Measurements from ENCODE around the gene HOXC6. TPM values are rescaled to one million over a fixed set of nuclear protein-coding genes. Genes with fewer than 3 reads are reported as not detected.

The HOXC6 gene
- total RNA-seq, 1 donor from 2014 or later = not detected

GRCh38 chr12:53985994-53986685 lies 42.1 kb upstream of the HOXC6 start:
- Mint-ChIP-seq H3K4me1 (ENCODE audit: low read depth) (peaks cover 21% of the 10 kb centered on the region), H3K36me3 (ENCODE audit: low read depth) (no peaks in the 10 kb centered on the region), H3K27me3 (ENCODE audit: low read depth) (peaks cover 90% of the 10 kb centered on the region), H3K27ac (no peak overlapping the region), H3K4me3 (ENCODE audit: low read depth) (no peak overlapping the region), H3K9me3 (no peaks in the 10 kb centered on the region)
- no peak for DNase-seq (ENCODE audit: low spot score)
- intact Hi-C loops (cut with micrococcal nuclease) = loop anchor here (2.0 kb wide), 2 partner anchors 13 to 47 kb away; partner anchors contain the start of gene HOXC5

- Mint-ChIP-seq H3K36me3 (ENCODE audit: low read depth) (no peaks in the 10 kb centered on the region), H3K27me3 (ENCODE audit: low read depth) (peaks cover 90% of the 10 kb centered on the region), H3K9me3 (no peaks in the 10 kb centered on the region), H3K4me1 (ENCODE audit: low read depth) (peaks cover 21% of the 10 kb centered on the region), H3K4me3 (ENCODE audit: low read depth) (no peak overlapping the region), H3K27ac (no peak overlapping the region)
- intact Hi-C loops (cut with micrococcal nuclease) = no loop called here
- DNase-seq (ENCODE audit: low spot score) = no peak
Measured at GRCh38 chr12:53986686-53987483, 41.4 kb upstream of the HOXC6 start.

GRCh38 chr12:53987787-53988230 lies 40.4 kb upstream of the HOXC6 start:
- intact Hi-C loops (cut with micrococcal nuclease) = no loop called here
- DNase-seq (ENCODE audit: low spot score) = no peak
- Mint-ChIP-seq H3K27ac (no peak overlapping the region), H3K27me3 (ENCODE audit: low read depth) (peaks cover 91% of the 10 kb centered on the region), H3K9me3 (no peaks in the 10 kb centered on the region), H3K4me3 (ENCODE audit: low read depth) (no peak overlapping the region), H3K4me1 (ENCODE audit: low read depth) (peaks cover 21% of the 10 kb centered on the region), H3K36me3 (ENCODE audit: low read depth) (no peaks in the 10 kb centered on the region)

- intact Hi-C loops (cut with micrococcal nuclease) = no loop called here
Measured at GRCh38 chr12:53988541-53989226, 39.6 kb upstream of the HOXC6 start.

GRCh38 chr12:53989227-53990113 lies 38.8 kb upstream of the HOXC6 start:
- Mint-ChIP-seq H3K4me3 (ENCODE audit: low read depth) (no peak overlapping the region), H3K36me3 (ENCODE audit: low read depth) (no peaks in the 10 kb centered on the region), H3K9me3 (no peaks in the 10 kb centered on the region), H3K27me3 (ENCODE audit: low read depth) (peaks cover 93% of the 10 kb centered on the region), H3K4me1 (ENCODE audit: low read depth) (peaks cover 23% of the 10 kb centered on the region), H3K27ac (no peak overlapping the region)
- intact Hi-C loops (cut with micrococcal nuclease) = loop anchor here (10.0 kb wide), 2 partner anchors 55 to 295 kb away; partner anchors contain the start of gene HOXC13
- DNase-seq (ENCODE audit: low spot score) = no peak

More at GRCh38 chr12:53988541-53989226, 39.6 kb upstream of the HOXC6 start:
- DNase-seq (ENCODE audit: low spot score) = no peak
- Mint-ChIP-seq H3K9me3 (no peaks in the 10 kb centered on the region), H3K27me3 (ENCODE audit: low read depth) (peaks cover 91% of the 10 kb centered on the region), H3K4me3 (ENCODE audit: low read depth) (no peak overlapping the region), H3K36me3 (ENCODE audit: low read depth) (no peaks in the 10 kb centered on the region), H3K27ac (no peak overlapping the region), H3K4me1 (ENCODE audit: low read depth) (peaks cover 21% of the 10 kb centered on the region)

GRCh38 chr12:53990311-53991076 lies 37.7 kb upstream of the HOXC6 start:
- peaks cover 25% of the 10 kb centered on the region for H3K4me1 Mint-ChIP-seq (ENCODE audit: low read depth)
- no peak overlapping the region for H3K4me3 Mint-ChIP-seq (ENCODE audit: low read depth)
- peaks cover 93% of the 10 kb centered on the region for H3K27me3 Mint-ChIP-seq (ENCODE audit: low read depth)
- H3K27ac Mint-ChIP-seq = no peak overlapping the region
- H3K36me3 Mint-ChIP-seq (ENCODE audit: low read depth) = no peaks in the 10 kb centered on the region
- no peaks in the 10 kb centered on the region for H3K9me3 Mint-ChIP-seq
- intact Hi-C loops (cut with micrococcal nuclease) = loop anchor here (10.0 kb wide), 2 partner anchors 56 to 296 kb away; partner anchors contain the start of gene HOXC13
- DNase-seq (ENCODE audit: low spot score) = no peak

GRCh38 chr12:53991077-53991460 lies 37.2 kb upstream of the HOXC6 start:
- DNase-seq (ENCODE audit: low spot score) = no peak
- intact Hi-C loops (cut with micrococcal nuclease) = loop anchor here (10.0 kb wide), 2 partner anchors 56 to 296 kb away; partner anchors contain the start of gene HOXC13
- H3K4me3 Mint-ChIP-seq (ENCODE audit: low read depth) = no peak overlapping the region
- H3K36me3 Mint-ChIP-seq (ENCODE audit: low read depth) = no peaks in the 10 kb centered on the region
- no peaks in the 10 kb centered on the region for H3K9me3 Mint-ChIP-seq
- H3K27me3 Mint-ChIP-seq (ENCODE audit: low read depth) = peaks cover 95% of the 10 kb centered on the region
- no peak overlapping the region for H3K27ac Mint-ChIP-seq
- peaks cover 27% of the 10 kb centered on the region for H3K4me1 Mint-ChIP-seq (ENCODE audit: low read depth)

- H3K4me3 Mint-ChIP-seq (ENCODE audit: low read depth) = no peak overlapping the region
- H3K27ac Mint-ChIP-seq = no peak overlapping the region
- no peak for DNase-seq (ENCODE audit: low spot score)
- H3K27me3 Mint-ChIP-seq (ENCODE audit: low read depth) = peaks cover 93% of the 10 kb centered on the region
- intact Hi-C loops (cut with micrococcal nuclease) = loop anchor here (10.0 kb wide), 2 partner anchors 58 to 298 kb away; partner anchors contain the start of gene HOXC13
- no peaks in the 10 kb centered on the region for H3K9me3 Mint-ChIP-seq
- peaks cover 27% of the 10 kb centered on the region for H3K4me1 Mint-ChIP-seq (ENCODE audit: low read depth)
- H3K36me3 Mint-ChIP-seq (ENCODE audit: low read depth) = no peaks in the 10 kb centered on the region
Measured at GRCh38 chr12:53992377-53992889, 35.8 kb upstream of the HOXC6 start.

- Mint-ChIP-seq H3K4me1 (ENCODE audit: low read depth) (peaks cover 28% of the 10 kb centered on the region), H3K27me3 (ENCODE audit: low read depth) (peaks cover 94% of the 10 kb centered on the region), H3K9me3 (no peaks in the 10 kb centered on the region), H3K27ac (no peak overlapping the region), H3K4me3 (ENCODE audit: low read depth) (no peak overlapping the region), H3K36me3 (ENCODE audit: low read depth) (no peaks in the 10 kb centered on the region)
- intact Hi-C loops (cut with micrococcal nuclease) = loop anchor here (10.0 kb wide), 2 partner anchors 59 to 299 kb away; partner anchors contain the start of gene HOXC13
- DNase-seq (ENCODE audit: low spot score) = no peak
Measured at GRCh38 chr12:53993162-53994008, 34.9 kb upstream of the HOXC6 start.

GRCh38 chr12:53994009-53994263 lies 34.3 kb upstream of the HOXC6 start:
- H3K27ac Mint-ChIP-seq = peak overlapping the region; percentile 52

More at GRCh38 chr12:53994009-53994263, 34.3 kb upstream of the HOXC6 start:
- Mint-ChIP-seq H3K9me3 (no peaks in the 10 kb centered on the region), H3K4me3 (ENCODE audit: low read depth) (no peak overlapping the region), H3K4me1 (ENCODE audit: low read depth) (peaks cover 27% of the 10 kb centered on the region), H3K27me3 (ENCODE audit: low read depth) (peaks cover 94% of the 10 kb centered on the region), H3K36me3 (ENCODE audit: low read depth) (no peaks in the 10 kb centered on the region)
- intact Hi-C loops (cut with micrococcal nuclease) = loop anchor here (10.0 kb wide), 2 partner anchors 59 to 299 kb away; partner anchors contain the start of gene HOXC13
- no peak for DNase-seq (ENCODE audit: low spot score)
